Right hindlimb (tissue), 1 donor: ENCODE measurements around the gene KLHL30.
"Not testable (repeated sequence)": the region's sequence is repeated elsewhere in the genome, so short reads cannot be mapped to it uniquely, and the experiment has no call there.

Experiments
- DNase-seq: peaks from one replicate; pipeline ENCODE4 v3.0.0-alpha.2; 2018

Gene KLHL30

DNA sequence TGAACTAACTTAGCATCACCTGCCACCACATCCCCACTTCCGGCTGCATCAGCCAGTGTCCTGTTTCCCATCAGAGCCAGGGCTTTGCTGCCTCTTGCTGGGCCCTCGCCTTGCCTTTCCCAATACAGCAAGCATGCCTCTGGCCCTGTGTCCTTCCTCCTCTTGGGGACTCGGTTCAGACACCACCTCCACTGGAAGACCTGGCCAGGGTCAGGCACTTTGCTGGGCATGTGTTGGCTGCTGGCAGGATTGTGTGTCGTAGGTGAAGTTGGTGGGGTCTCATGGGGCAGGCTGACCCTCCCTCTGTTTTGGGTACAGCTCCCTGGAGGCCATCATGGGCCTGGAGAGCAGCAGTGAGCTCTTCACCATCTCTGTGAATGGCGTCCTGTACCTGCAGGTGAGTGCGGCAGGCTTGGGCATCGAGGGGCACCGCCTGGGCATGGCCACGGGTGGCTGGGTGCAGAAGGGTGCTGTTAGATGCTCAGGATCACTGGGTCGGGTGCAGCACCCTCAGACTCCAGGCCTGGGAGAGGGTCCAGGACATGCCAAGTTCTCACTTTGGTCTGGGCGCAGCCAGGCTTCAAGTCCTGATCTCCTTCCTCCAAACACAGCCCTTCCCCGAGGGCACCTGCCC is 26.9 kb downstream of the KLHL30 start:
- no peak for DNase-seq

DNA sequence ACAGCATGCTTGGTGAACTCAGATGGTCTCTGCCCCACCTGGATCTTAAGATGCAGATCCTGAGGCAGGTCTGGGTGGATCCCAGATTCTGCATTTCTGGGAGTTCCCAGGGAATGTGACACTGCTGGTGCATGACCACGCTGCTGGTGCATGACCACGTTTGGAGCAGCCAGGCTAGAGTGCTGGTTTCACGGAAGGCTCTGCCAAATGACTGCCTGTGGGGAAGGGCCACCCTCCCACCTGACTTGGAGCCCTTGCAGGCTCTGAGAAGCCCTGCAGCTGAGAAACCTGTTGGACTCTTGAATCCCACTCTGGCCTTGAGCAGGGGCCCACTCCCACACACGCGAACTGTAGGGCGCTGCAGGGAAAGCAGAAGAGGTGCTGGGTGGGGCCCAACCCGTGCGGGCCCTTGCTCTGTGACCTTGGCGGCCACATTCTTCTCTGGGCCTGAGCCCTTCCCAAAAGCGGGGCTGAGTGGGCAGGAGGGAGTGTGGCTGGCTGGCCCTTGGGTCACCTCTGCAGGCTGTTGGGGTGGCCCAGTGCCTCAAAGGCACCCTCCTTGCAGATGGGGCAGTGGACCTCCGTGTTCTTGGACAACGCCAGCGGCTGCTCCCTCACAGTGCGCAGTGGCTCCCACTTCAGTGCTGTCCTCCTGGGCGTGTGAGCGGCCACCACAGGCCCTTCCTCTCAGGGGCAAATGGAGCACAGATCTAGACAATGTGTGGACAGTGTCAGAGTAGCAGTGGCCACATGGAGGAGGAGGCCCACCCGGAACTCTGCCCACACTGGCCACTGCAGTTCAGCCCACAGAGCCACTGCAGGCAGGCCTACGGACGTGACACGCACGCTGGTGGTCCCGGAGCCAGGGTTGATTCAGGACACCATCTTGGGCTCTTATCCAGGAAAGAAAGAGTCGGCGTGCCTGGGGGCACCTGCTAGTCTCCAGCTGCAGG is 28.2 kb downstream of the KLHL30 start:
- no peak for DNase-seq

DNA sequence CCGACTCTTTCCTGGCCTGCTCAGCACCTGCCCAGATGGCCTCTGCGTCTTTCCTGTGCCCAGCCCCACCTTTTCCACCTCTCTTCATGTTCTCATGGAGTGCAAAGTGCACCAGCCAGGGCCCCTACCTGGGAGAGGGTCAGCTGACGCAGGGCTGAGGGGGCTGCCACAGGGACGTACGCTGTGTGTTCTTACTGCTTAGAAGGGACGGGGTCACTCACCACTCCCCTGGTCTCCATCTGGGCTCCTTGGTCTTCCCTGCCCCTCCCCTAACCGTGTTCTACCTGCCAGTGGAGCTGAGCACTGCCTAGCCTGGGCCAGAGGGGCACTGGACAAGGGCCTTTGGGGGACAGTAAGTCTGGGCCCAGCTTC is 28.9 kb downstream of the KLHL30 start:
- no peak for DNase-seq

DNA sequence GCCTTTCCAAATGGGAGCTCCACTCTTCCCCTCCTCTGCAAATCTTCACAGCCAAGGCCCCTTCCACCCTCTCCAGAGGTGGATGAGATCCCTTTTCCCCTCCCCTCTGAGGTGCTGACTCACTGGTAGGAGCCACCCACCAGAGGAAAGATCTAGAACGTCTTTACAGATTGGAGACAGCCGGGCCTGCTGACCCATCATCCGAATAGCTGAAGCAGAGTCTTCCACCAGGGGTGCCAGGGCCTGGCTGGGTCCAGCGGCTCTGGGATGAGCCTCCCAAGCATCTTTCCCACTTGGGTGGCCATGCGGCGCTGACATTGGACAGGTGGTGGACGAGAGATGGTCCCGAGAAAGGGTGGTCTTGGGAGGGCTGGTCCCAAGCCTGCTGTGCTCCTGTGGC is 29.3 kb downstream of the KLHL30 start:
- DNase-seq = no peak

DNA sequence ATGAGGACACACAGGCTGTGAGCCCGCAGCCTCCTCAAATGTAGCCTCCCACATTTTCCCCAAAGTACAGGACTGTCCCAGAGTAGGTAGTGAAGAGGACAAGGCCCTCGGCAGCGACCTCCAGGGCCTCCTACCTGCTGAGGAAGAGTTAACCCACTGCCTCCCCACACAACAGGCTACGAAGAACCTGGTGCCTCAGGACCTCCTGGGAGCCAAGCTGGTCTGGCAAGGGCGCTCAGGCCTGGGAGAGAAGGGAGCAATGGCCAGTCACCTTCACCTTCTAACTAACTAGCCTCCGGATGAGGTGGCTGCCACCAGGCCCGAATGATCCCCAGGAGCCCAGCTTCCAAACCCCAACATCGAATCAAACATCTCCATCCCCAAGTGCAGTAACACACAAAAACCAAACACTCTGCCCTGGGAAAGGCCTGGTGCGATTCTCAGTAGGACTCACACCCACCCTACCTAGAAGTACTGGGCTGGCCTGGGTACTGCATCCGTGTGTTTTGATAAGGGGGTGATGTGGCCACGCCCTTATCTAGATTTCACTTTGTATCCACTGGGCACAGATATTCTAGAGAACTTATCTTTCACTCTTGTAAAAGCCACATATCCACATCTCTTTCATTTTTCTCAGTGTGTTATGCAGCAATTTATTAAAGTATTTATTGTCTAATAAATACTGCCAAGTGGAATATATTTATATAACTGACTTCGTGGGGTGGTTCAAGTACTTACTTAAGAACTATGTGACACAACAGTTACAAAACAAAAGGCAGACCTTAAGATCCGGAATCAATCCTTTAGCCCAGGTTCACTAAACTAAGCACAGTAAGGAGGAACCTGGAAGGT is 30.0 kb downstream of the KLHL30 start:
- no peak for DNase-seq

DNA sequence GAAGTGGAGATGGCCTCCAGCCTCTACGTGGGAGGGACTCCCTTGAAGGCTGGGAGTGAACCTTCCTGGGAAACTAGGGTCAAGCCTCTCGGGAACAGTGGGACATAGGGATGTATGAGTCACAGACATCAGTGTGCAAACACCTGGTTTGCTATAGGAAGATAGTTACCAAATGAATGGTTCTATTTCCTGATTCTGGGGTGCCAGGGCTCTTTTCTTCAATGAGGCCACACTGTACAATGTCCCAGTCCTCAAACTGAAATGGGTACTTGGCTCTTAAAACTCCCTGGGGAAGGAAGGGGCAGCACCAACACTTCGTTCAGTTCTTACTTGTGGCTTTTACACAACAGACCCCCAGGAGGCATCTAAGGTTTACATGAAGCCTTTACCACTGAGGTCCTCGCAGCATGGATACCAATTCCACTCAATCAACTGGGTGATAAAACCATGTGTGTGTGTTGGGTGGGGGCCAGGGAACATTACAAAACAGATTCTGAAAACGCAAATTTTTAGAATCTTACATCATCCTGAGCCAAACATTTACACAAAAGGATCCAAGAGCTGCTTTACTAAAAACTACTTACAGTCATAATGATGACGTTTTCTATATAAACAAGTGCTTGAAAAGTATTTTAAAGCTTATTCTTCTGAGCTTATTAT is 30.7 kb downstream of the KLHL30 start:
- no peak for DNase-seq

DNA sequence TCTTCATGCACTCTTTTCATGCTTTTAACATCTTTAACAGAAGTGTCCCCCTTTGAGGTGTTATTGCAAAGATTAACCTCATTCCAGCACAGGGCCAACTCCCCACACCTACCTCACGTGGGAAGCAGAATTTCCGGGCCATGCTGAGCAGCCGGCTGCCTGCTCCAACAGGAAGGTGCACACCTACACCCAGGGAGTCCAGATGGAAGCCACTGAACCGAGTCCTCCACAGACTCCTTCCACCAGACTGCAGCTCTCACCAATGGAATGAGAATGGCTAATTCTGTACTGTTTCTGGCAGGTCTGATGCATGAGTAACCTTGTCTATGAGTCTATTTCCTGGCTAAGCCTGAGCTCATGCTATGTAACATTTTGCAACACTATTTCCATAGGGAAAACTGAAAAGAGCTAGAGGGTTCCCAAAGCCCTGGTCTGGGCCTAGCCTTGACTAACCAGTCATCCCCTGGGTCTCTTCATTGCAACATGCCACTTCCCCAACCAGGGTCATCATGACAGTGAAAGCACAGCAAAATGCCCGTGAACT is 31.3 kb downstream of the KLHL30 start:
- DNase-seq = no peak

DNA sequence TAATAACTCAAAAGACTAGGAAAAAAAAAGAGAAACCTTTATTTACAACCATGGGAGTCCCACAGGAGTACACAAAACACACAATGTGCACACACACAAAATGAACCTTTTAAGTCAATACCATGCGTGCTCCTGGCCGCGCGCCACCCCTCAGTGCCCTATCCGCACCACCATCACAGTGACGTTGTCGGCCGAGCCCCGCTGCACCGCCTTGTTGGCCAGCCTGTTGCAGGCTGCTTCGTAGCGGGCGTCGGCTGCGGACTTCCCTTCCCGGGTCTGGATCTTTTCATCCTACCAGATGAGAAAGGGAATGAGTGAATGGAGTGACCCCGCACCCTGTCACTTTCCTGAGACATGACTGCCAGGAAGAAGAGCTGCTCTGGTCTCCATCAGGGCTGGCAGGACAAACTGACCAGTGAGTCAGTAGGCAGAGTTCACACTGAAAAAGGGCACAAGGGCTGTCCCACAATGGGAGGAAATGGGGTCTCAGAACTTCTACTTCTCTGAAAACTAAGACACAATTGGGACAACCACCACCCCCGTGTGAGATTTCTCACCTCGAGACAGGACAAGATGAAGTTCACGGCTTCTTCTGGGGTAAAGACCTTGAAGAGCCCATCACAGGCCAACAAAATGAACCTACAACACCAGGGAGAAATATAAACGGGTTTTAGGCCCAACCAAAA is 32.1 kb downstream of the KLHL30 start:
- no peak for DNase-seq

DNA sequence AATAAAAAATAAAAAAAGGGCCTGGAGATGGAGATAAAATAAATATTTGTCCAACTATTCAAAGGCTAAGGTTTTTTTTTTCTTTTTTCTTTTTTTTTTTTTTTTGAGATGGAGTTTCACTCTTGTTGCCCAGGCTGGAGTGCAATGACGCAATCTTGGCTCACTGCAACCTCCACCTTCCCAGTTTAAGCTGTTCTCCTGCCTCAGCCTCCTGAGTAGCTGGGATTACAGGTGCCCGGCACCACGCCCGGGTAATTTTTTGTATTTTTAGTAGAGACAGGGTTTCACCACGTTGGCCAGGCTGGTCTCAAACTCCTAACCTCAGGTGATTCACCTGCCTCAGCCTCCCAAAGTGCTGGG is 32.6 kb downstream of the KLHL30 start:
- DNase-seq = not testable (repeated sequence)

DNA sequence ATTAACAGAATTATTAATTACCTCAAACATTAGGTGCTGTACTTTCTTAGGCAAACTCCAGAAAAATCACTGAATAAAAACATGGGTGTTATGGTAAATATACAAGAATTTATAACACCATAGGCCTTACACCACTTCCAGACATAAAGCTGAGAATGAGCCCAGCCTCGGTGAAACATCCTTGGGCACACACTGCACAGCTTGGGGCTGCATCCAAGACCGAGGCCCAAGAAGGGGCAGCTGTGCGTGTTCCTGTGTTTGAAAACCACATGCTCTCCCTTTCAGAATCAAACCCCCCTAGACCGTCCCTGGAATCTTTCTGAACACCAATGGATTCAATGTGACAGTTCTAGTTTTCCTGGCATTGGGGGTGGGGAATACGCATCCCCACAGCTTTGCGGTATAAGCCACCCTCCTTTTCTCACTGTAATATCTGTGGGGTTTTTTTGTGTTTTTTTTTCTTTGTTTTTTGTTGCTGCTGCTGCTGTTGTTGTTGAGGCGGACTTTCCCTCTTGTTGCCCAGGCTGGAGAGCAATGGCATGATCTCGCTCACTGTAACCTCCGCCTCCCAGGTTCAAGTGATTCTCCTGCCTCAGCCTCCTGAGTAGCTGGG is 33.2 kb downstream of the KLHL30 start:
- no peak for DNase-seq

DNA sequence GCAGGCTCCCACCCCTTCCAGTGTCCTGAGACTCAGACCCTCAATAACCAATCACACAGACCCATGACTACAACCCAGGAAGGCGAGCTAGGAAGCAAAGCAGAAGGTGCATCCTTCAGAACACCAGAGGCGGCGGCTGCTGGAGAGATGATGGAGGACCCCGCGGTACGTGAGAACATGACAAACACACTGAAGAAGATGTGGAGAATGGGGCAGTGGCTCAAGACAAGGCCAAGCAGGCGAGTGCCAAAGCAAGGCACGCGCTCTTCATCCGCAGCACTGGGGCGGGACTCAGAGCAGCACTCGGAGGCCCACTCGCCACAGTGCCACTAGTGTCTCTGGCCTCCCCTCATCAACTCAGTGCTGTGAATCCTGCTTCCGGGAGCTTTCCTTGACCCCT is 34.0 kb downstream of the KLHL30 start:
- DNase-seq = no peak

DNA sequence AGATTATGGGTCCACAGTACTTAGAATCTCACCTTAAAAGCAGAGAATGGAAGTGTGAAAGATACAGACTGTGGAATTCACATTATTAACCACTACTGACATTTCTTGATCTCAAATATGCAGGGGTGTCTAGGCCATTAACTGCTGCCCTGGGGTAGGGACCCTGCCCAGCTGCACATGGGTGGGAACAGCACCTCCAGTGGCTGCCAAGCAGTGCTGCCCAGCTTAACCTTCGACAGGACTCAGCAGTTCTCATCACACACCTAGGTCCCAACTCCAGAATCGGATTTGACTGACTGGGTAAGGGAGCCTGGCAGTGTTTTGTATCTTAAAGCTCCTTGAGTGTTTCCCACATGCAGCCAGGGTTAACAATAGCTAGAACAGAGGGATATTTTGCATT is 35.2 kb downstream of the KLHL30 start:
- DNase-seq = no peak

DNA sequence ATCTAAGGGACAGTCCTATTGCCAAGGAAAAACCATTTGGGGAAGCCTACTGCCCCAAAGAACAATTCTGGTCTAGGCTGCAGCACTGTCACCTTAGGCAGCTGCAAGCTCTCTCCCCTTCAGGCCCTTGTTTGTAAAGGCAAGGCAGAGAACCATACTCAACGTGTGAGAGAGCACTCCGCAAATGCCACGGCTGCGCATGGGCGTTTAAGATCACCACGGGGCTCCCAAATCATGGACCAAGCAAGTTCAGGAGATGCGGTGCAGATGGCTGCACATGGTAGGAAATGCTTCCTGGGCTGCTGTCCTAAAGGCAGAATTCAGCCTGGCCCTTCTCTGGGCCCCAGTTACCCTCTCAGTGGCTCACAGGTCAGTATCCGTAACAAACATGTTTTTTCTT is 35.8 kb downstream of the KLHL30 start:
- no peak for DNase-seq

DNA sequence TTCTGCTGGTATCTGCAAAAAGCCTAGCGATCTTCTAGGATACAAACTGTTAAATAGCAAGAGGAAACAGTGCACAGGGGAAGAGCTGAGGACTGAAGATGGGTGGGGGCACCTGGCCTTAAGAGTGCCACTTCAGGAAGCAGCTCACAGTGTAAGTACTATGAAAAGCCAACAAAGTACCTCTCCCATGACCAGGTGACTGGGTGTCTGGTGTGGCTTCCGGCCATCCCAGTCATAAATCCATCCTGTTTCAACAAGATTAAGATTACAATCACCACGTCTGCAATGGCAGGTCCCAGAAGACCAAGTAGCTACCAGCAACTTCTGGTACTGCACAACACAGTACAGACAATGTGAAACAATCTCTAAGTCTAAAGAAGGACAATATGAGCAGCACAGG is 36.2 kb downstream of the KLHL30 start:
- no peak for DNase-seq

DNA sequence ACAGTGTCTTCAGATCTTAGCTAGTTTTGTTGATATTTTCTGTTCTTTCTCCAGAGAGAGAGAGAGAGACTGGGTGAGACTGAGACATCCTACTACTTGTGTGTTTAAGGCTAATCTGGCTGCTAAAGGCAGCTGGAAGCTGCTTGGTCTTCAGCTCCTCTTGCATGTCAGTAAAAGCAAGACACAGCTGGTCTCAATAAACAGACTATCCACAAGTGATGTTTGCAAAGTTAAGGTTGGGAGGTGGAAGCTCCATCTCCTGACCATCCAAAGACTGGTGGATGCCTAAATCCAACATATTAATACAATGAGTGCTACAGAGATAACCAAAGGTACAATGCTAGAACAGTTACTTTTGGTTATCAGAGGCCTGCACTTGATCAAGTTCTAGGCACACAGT is 38.1 kb downstream of the KLHL30 start:
- DNase-seq = no peak

DNA sequence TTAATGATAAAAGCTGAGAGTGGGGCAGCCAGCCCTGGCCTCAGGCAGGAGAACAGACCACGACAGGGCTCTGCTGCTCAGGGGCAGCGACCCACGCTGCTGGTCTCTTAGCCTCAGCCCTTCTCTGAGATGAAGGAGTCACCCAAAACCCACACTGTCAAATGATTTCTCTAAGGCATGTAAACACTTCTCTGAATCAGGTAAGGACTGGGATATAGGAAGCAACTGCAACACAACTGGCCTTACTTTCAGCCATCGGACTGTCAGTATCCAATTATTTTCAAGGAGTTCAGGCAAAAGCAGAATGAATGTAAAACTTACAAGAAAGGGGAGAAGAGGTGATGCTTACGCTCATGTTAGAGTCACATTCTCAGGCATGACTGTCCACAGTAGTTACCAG is 42.1 kb downstream of the KLHL30 start:
- no peak for DNase-seq

DNA sequence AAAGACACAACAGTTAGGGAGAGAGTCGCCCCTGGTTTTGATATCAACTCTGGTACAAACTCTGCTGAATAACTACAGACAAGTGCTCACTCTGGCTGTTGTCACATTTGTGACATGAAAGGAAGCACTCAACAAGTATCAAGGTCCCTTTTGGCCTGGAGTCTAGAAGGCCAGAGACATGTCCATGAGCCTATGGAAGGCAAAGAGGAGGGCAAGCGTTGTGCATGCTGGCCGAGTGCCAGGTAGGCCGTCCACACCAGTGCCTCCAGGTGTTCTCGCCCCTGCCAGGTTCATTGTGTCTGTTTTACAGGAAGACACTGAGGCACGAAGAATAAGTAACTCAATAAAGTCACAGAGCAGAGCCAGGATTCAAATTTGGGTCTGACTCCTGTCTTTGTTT is 43.9 kb downstream of the KLHL30 start:
- no peak for DNase-seq

DNA sequence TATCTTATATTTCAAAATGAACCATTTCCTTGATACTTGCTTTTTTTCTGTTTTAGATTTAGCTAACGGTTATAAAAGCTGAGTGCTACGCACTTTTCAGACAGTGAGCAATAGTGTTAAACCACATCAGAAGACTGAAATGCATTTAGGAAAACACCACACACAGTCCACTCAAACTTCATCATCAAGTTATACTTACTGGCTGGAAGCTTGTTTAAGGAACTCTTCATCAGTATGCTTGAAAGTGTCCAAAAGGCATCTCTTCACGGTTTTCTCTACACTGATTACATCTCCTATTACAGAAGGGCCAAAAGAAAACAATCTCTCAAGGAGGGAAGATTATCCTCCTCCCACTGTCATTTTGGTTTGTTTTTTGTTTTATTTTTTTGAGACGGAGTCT is 45.4 kb downstream of the KLHL30 start:
- DNase-seq = no peak

DNA sequence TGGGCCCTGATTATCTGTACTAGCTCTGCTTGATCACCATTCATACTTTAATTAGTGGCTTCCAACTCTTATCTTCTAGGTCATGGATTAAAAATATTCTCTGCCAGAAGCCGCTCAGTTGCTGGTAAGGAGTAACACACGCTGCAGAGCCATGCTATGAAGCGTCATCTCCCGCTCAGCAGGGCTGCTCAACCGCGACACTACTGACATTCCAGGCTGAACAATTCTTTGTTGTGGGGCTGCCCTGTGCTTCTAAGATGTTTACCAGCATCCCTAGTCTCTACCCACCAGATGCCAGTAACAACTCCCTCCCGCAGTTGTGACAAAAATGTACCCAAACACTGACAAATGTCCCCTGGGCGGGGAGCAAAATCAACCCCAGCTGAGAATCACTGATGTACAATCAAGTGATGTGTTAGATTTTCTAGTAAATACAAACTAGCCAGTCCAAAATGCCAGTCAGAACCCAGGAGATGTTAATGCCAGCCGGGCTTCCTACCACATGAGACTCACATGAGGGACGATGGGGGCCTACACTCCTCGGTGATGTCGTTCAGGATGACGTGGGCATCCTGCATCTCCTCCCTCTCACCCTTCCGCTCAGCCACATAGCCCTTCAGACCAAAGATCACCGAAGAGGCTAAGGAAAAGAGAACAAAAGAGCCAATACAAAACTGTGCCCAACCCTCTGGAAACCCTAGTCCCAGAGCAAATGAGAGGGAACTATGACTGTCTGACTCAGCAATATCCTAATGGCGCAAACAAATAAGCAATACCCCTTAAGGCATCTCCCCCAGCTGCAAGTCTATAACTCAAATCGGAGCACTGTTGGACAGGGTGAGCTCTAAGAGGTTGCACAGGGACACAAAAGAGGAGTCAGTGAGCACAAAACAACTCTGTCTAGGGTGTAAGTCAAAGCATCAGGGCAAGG is 49.4 kb downstream of the KLHL30 start:
- DNase-seq = no peak

DNA sequence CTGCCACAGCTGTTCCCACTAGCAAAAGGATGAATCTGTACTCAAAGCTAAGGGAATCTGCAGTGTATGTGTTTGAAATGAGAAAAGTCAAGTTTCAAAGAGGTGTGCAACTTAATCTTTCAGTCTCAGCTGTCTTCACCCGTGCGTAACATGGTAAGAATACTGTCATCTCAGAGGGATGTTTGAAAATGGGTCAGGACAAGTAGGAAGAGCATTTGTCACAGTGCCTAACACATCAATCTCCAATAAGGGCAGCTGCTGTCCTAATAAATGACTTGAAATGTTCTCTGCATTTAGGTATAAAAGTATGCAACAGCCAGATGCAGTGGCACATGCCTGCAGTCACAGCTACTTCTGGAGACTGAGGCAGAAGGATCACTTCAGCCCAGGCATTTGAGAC is 52.0 kb downstream of the KLHL30 start:
- no peak for DNase-seq
